Measurements from ENCODE around the gene SARS2.
"Not testable (repeated sequence)": the region's sequence is repeated elsewhere in the genome, so short reads cannot be mapped to it uniquely, and the experiment has no call there.

Gene SARS2

GRCh38 chr19:38888876-38889275 is 41.7 kb downstream of the SARS2 start:
- DNase-seq (ENCODE audit: low read depth) = no peak
- TF ChIP-seq MYC (IDR thresholded peaks at IDR 0.05; ENCODE audit: low read depth, low read length) (no peak), MAX (IDR thresholded peaks at IDR 0.05; ENCODE audit: low read depth, low read length) (no peak), CTCF (IDR thresholded peaks at IDR 0.05; ENCODE audit: low read depth, low read length) (no peak)
- H3K4me3 ChIP-seq (ENCODE audit: low read depth, low read length) = no peak overlapping the region

DNA sequence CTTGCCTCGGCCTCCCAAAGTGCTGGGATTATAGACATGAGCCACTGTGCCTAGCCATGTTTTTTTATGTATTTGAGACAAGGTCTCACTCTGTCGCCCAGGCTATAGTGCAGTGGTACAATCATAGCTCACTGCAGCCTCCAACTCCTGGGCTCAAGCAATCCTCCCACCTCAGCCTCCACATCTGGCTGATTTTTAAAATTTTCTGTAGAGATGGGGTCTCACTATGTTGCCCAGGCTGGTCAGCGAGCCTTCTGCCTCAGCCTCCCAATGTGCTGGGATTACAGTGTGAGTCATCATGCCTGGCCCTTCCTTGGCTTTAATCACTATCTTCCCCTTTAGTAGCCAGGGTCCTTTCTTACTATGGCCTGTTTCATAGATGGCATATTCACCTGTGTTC is 45.9 kb downstream of the SARS2 start:
- not testable (repeated sequence) for DNase-seq (ENCODE audit: low read depth); H3K4me3 ChIP-seq (ENCODE audit: low read depth, low read length)

GRCh38 chr19:38883286-38883685 is 47.3 kb downstream of the SARS2 start:
- H3K4me3 ChIP-seq (ENCODE audit: low read depth, low read length) = no peak overlapping the region
- DNase-seq (ENCODE audit: low read depth) = no peak
- no peak for TF ChIP-seq CTCF (IDR thresholded peaks at IDR 0.05; ENCODE audit: low read depth, low read length)
- TF ChIP-seq MAX (IDR thresholded peaks at IDR 0.05; ENCODE audit: low read depth, low read length) = no peak
- TF ChIP-seq MYC (IDR thresholded peaks at IDR 0.05; ENCODE audit: low read depth, low read length) = no peak
- no peak for TF ChIP-seq POLR2A (IDR thresholded peaks at IDR 0.05; ENCODE audit: extremely low read depth, insufficient read length)

DNA sequence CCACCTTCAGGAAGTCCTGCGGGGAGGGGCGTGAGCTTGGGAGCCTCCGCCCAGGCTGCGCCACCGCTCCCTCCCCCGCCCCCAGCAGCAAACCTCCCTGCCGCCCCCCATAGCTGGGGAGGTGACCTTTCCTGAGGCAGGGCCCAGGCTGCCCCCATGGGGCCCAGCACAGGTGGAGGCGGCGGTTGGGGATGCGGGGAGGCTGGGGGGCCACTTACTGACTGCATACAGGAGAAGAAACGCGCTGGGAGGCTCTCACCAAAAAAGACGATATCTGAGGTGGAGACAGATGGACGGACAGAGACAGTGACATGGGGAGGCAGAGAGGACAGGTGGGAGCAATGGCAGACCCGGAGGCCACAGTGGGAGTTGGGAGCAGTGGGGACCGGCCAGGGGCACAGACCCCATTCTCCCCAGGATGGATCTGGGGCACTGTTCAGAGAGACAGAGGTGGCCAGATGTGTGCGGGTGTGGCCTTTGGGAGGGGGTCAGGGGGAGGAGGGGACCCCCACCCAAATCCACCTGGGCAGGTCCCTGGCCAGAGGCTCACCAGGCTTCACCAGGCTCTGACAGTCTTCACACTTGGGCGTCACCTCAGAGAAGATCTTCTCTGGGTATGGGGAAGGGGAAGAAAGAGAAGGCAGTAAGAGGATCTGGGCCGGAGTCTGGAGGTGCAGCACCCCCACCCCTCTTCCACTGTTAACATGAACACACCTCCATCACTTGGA is 49.5 kb downstream of the SARS2 start:
- DNase-seq (ENCODE audit: low read depth) = no peak
- H3K4me3 ChIP-seq (ENCODE audit: low read depth, low read length) = no peak overlapping the region
- no peak for TF ChIP-seq MYC (IDR thresholded peaks at IDR 0.05; ENCODE audit: low read depth, low read length)

DNA sequence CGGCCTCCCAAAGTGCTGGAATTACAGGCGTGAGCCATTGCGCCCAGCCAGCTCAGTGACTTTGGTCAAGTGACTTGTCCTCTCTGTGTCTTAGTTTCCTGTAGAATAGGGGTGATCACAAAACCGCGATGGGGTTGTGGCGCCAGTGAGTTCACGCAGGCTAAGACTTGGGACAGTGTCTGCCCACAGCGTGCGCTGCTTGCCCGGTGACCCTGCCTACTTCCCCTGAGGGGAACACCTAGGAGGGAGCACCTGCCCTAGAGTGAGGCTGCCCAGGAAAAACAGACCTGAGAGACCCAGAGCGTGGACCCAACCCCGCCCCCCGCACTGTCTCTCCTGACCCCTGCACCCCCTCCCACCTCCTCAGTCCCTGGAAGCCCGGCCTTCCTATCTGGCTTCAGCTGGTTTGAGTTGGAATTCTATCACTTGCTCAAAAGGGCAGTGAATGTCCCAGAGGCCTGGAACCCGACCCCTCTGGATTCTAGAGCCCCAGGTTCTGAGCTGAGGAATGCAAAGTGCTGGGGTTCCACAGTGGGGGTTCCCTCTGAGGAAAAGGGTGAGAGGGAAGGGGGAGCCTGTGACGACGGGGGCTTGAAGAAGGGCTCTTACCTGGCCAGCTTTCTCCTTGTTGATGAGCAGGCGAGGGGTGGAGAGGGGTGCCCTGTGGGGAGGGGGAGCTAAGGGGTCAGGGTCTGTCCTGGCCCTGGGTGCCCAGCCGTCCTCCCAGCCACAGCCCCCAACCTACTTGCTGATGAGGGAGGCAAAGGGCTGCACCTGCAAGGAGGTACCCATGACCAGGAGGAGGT is 50.3 kb downstream of the SARS2 start:
- TF ChIP-seq MYC (IDR thresholded peaks at IDR 0.05; ENCODE audit: low read depth, low read length) (no peak), MAX (IDR thresholded peaks at IDR 0.05; ENCODE audit: low read depth, low read length) (no peak), CTCF (IDR thresholded peaks at IDR 0.05; ENCODE audit: low read depth, low read length) (no peak), POLR2A (IDR thresholded peaks at IDR 0.05; ENCODE audit: extremely low read depth, insufficient read length) (no peak)
- no peak for DNase-seq (ENCODE audit: low read depth)
- H3K4me3 ChIP-seq (ENCODE audit: low read depth, low read length) = no peak overlapping the region

GRCh38 chr19:38879400-38879751 is 51.2 kb downstream of the SARS2 start:
- no peak overlapping the region for H3K4me3 ChIP-seq (ENCODE audit: low read depth, low read length)
- DNase-seq (ENCODE audit: low read depth) = no peak
- TF ChIP-seq CTCF (IDR thresholded peaks at IDR 0.05; ENCODE audit: low read depth, low read length) (no peak), POLR2A (IDR thresholded peaks at IDR 0.05; ENCODE audit: extremely low read depth, insufficient read length) (no peak), MYC (IDR thresholded peaks at IDR 0.05; ENCODE audit: low read depth, low read length) (no peak), MAX (IDR thresholded peaks at IDR 0.05; ENCODE audit: low read depth, low read length) (no peak)
